ENCODE results near the gene RALGPS1. TPM values are rescaled to one million over a fixed set of nuclear protein-coding genes. Genes with fewer than 3 reads are reported as not detected.

Gene RALGPS1
- total RNA-seq: 1 to 10 TPM; 1.5 to 1.7 TPM

GRCh38 chr9:126914458-126915280, at the start of gene RALGPS1:
RALGPS1 (plus strand) TSS chr9:126914782; CDS start chr9:126962290, 47,508 bp downstream.
- POLR2A ChIA-PET: interaction anchor here (0.6 to 0.7 kb wide), 4 partner anchors 669 to 1269 kb away, joined by 4 to 6 read pairs (median 4); no protein-coding TSS in a partner anchor
- CTCF ChIA-PET: interaction anchor here (0.7 to 1.5 kb wide), 3 partner anchors 44 to 330 kb away, joined by 3 to 4 read pairs (median 3); no protein-coding TSS in a partner anchor

- POLR2A ChIA-PET: interaction anchor here (0.6 kb wide), 1 partner anchor 1137 kb away, joined by 3 read pairs; no protein-coding TSS in a partner anchor
Measured at GRCh38 chr9:126869368-126869767, 45.2 kb upstream of the RALGPS1 start.

DNA sequence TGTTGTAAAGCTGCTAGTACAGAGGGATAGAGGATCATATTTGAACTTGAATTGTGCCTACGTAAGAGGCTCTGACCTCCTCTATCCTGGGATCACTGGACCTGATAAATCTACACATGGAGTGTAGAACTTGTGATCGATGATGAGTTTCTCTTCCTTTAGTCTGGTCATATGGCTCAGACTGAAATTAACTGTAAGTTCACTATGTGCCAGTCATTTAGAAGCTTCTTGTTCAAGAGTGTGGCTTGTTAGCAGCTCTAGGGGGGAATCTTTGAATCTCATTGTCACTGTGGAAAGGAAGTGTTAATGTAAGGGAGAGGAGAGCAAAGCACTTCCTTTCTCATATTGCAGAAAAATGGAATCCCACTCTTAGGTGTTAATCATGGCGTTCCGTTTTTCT, 42.1 kb upstream of the RALGPS1 start:
- ChIA-PET CTCF (interaction anchor here (1.0 kb wide), 1 partner anchor 37 kb away, joined by 3 read pairs; no protein-coding TSS in a partner anchor), POLR2A (interaction anchor here (1.0 kb wide), 1 partner anchor 13 kb away, joined by 3 read pairs; no protein-coding TSS in a partner anchor)

More at GRCh38 chr9:126869368-126869767, 45.2 kb upstream of the RALGPS1 start:
- CTCF ChIA-PET: no interaction called here

GRCh38 chr9:126874546-126875314, 39.9 kb upstream of the RALGPS1 start:
- CTCF ChIA-PET: interaction anchor here (0.7 kb wide), 1 partner anchor 169 kb away, joined by 3 read pairs; no protein-coding TSS in a partner anchor
- POLR2A ChIA-PET: no interaction called here

- ChIA-PET CTCF (no interaction called here), POLR2A (no interaction called here)
Measured at GRCh38 chr9:126875756-126876510, 38.6 kb upstream of the RALGPS1 start.

GRCh38 chr9:126876531-126876930, 38.1 kb upstream of the RALGPS1 start:
- POLR2A ChIA-PET: no interaction called here
- CTCF ChIA-PET: no interaction called here

DNA sequence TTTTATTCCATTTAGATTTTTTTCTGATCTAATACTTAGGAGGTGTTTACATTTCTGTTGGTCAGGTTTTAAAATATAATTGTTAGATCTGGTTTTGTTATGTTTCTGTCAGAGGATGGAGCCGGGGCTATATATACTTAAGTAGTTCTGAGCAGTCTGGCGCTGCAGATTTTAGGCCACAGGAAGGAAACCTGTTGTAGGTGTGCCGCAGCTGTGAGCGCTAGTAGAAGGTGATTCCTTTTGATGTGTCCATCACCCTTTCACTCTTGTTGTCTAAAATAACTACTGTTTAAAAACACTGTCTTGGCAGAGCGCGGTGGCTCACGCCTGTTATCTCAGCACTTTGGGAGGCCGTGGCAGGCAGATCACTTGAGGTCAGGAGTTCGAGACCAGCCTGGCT, 37.2 kb upstream of the RALGPS1 start:
- ChIA-PET CTCF (interaction anchor here (1.2 kb wide), 1 partner anchor 10 kb away, joined by 3 read pairs; no protein-coding TSS in a partner anchor), POLR2A (no interaction called here)

- POLR2A ChIA-PET: no interaction called here
- CTCF ChIA-PET: interaction anchor here (1.5 kb wide), 1 partner anchor 20 kb away, joined by 5 read pairs; no protein-coding TSS in a partner anchor
Measured at GRCh38 chr9:126879288-126879687, 35.3 kb upstream of the RALGPS1 start.

DNA sequence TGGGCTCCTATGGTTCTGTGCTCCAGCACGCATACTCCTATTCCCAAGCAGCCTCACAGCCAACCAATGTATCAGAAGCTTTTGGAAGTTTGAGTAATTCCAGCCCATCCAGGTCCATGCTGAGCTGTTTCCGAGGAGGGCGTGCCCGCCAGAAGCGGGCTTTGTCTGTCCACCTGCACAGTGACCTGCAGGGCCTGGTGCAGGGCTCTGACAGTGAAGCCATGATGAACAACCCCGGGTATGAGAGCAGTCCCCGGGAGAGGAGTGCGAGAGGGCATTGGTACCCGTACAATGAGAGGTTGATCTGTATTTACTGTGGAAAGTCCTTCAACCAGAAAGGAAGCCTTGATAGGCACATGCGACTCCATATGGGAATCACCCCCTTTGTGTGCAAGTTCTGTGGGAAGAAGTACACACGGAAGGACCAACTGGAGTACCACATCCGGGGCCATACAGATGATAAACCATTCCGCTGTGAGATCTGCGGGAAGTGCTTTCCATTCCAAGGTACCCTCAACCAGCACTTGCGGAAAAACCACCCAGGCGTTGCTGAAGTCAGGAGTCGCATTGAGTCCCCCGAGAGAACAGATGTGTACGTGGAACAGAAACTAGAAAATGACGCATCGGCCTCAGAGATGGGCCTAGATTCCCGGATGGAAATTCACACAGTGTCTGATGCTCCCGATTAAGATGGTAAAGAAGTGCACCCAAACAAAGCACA, 34.2 kb upstream of the RALGPS1 start:
- POLR2A ChIA-PET: no interaction called here
- CTCF ChIA-PET: interaction anchor here (1.5 kb wide), 1 partner anchor 21 kb away, joined by 5 read pairs; no protein-coding TSS in a partner anchor

GRCh38 chr9:126880947-126881332, 33.6 kb upstream of the RALGPS1 start:
- ChIA-PET CTCF (no interaction called here), POLR2A (no interaction called here)

GRCh38 chr9:126882746-126883145, 31.8 kb upstream of the RALGPS1 start:
- ChIA-PET POLR2A (no interaction called here), CTCF (no interaction called here)

DNA sequence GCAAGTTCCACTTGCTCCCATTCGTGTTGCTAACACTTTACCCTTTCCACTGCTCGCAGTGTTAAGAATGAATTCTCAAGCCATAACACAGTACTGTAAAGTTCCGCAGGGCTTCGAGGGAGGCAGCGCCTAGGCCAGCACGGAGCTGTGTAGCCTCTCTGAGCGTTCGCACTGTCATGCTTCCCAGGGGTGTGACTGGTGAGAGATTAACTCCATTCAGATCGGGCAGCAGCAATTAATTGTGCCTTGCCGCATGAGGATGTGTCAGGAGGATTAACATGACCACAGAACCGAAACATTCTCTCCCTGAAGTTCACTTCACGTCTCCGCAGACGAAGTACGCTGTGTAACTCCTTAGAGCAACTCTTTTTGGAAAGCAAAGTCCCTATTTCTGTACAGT, 30.9 kb upstream of the RALGPS1 start:
- ChIA-PET POLR2A (no interaction called here), CTCF (no interaction called here)

DNA sequence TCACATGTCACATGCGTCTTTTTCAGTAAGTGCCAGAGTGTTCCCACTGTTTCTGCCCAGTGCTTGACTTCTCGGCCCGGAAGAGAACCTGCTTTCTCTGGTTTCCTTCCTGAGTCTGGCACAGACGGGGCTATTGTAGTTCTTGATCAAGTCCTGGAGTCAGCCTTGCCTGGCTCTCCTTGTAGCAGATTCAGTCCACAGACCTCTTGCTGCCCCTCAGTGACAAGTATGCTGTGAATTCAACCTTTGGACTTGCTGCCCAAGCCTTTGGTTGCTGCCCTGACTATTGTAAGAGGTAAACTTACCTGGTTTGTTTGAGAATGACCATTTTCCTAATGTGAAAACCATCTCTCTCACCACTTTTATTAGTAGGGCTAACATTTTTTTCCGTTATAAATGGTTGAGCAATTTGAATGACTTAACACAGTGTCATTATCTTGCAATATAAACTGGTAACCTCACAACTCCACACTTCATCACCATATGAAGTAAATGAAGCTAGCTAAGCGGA, 29.4 kb upstream of the RALGPS1 start:
- CTCF ChIA-PET: no interaction called here
- POLR2A ChIA-PET: no interaction called here

GRCh38 chr9:126886034-126886822, 28.4 kb upstream of the RALGPS1 start:
- ChIA-PET POLR2A (no interaction called here), CTCF (no interaction called here)

DNA sequence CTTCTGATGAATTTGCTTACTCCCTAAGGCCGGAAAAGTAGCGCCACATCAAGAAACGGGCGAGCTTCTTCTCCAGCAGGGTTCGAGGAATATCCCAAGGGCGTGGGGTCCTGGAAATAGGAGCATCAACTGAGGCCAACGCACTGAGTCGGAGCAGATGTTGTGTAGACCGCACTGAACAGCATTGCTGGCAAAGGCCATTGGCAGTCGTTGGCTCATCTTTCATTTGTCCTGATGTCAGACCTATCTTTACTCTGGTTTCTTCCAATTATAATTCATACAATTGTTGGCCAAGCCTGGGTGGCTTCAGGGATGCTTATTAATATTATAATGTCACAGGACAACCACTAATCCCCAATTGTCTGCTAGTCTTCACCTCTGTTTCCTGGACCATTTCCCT, 27.7 kb upstream of the RALGPS1 start:
- CTCF ChIA-PET: no interaction called here
- POLR2A ChIA-PET: no interaction called here

DNA sequence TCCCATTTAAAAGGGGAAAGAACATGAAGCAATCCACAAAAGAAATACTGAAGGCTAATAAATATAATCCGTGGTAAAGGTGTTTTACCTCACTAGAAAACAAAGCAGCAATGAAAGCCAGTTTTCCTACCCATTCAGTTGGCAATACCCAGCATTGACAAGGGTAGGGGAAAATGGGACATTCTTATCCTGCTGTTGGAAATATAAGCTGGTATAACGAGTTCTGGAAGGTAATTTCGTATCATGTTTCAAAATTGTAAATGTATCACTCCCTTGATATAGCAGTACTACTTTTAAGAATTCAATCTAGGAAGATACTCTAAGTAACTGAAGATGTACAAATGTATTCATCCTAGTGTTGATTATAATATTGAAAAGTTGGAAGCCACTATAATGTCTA, 22.9 kb upstream of the RALGPS1 start:
- CTCF ChIA-PET: no interaction called here
- POLR2A ChIA-PET: no interaction called here

GRCh38 chr9:126893079-126893478, 21.5 kb upstream of the RALGPS1 start:
- POLR2A ChIA-PET: no interaction called here
- CTCF ChIA-PET: no interaction called here

DNA sequence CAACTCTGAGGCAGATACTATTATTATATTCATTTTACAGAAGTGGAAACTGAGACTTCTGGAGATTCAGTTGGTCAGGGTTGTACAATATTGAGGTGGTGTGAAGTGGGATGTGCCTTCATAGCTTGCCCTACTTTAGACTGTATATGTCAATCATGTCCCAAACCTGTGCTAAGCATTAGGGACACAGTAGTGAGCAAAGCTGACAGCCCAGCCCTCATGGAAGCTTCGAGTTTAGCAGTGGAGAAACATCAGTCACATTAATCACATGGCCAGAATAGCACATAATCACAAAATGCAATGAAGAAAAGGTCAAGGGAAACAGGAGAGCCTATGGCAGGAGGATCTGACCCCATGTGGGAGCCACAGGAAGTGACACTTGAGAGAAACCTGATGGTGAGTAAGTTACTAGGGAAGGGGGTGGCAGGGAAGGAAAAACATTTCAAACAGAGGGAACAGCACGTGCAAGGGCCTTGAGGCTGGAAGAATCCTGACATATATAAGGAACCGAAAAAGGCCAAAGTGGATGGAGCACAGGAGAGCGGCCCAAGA, 20.5 kb upstream of the RALGPS1 start:
- POLR2A ChIA-PET: no interaction called here

More for the DNA sequence above, 20.5 kb upstream of the RALGPS1 start:
- CTCF ChIA-PET: no interaction called here
